Lung (tissue), 12 donors: ENCODE results near the gene RRP1B. TPM values are rescaled to one million over a fixed set of nuclear protein-coding genes. Genes with fewer than 3 reads are reported as not detected.

Experiments
- ATAC-seq: fragments of 200-7000 bp; cut with Tn5 transposase; one replicate; pipeline ENCODE4 v1.9.1; 2020; ENCODE audit warnings: moderate number of reproducible peaks; ENCODE audit not compliant: insufficient read depth, low FRiP score
- DNase-seq, 3 donors: peaks; one replicate each; pipeline ENCODE4 v3.0.0-alpha.2; 2013 to 2017
- H3K27ac ChIP-seq, 2 donors: one replicate each; pipeline ENCODE4 v1.5.1; 2013; ENCODE audit warnings: mild to moderate bottlenecking in 2 of 2, moderate library complexity in 2 of 2, control low read depth in 1 of 2, inconsistent platforms in 1 of 2, low read depth in 1 of 2, low read length in 1 of 2
- H3K27me3 ChIP-seq, 3 donors: one replicate each; pipeline ENCODE4 v1.5.1; 2013; ENCODE audit warnings: low read length in 2 of 3; ENCODE audit not compliant: control insufficient read depth in 3 of 3, insufficient read depth in 3 of 3
- H3K36me3 ChIP-seq, 4 donors: one replicate each; pipeline ENCODE4 v1.5.1; 2013; ENCODE audit warnings: low read length in 4 of 4, mild to moderate bottlenecking in 1 of 4, moderate library complexity in 1 of 4; ENCODE audit not compliant: control insufficient read depth in 4 of 4, insufficient read depth in 4 of 4
- H3K4me1 ChIP-seq, 5 donors: one replicate each; pipeline ENCODE4 v1.5.1; 2013; ENCODE audit warnings: low read length in 5 of 5, mild to moderate bottlenecking in 2 of 5, moderate library complexity in 1 of 5; ENCODE audit not compliant: control insufficient read depth in 5 of 5, insufficient read depth in 5 of 5
- H3K4me3 ChIP-seq: one replicate; pipeline ENCODE4 v1.5.1; 2013; ENCODE audit warnings: mild to moderate bottlenecking, control low read depth, moderate library complexity
- H3K9ac ChIP-seq, 2 donors: one replicate each; pipeline ENCODE4 v1.5.1; 2013; ENCODE audit warnings: low read length in 2 of 2, control low read depth in 1 of 2; ENCODE audit not compliant: insufficient read depth in 1 of 2
- H3K9me3 ChIP-seq, 4 donors: one replicate each; pipeline ENCODE4 v1.5.1; 2013; ENCODE audit warnings: low read length in 3 of 4, mild to moderate bottlenecking in 1 of 4, moderate library complexity in 1 of 4; ENCODE audit not compliant: control insufficient read depth in 4 of 4, insufficient read depth in 3 of 4
- WGBS, 2 donors: extraction: QIAGEN DNeasy Blood & Tissue Kit; methylation state at CpG; one replicate each; pipeline ENCODE4 v1.1.7; 2013; 5-methylcytosine and 5-hydroxymethylcytosine counted together
- polyA plus RNA-seq, 2 donors: library from polyadenylated mRNA; stranded (reverse); fragments of 200-250 nt; gene quantifications; one replicate each; pipeline ENCODE4 v1.2.1, GENCODE V29; 2013
- total RNA-seq, 2 donors: library from RNA; depleted of rRNA in 1 of 2; stranded (reverse); fragments of >200 nt in 1 of 2; gene quantifications; one replicate each; pipeline ENCODE4 v1.2.1, GENCODE V29; 2014 to 2021
- TF ChIP-seq, protein P1 (sequence below): IDR thresholded peaks from 2 replicates; pipeline ENCODE4 v1.5.1; 2012; ENCODE audit warnings: mild to moderate bottlenecking; ENCODE audit errors: control extremely low read depth, extremely low read depth
- donor health status: control.
- donor health status: control.
- donor health status: Bipolar disorder and iron deficiency.
- donor health status: healthy.
- donor health status: DM: yes; HTN: yes; CAD: no.

RRP1B gene
- total and polyA plus RNA-seq, 4 donors, result 6.4 to 18.1 (median 12.7) TPM

DNA sequence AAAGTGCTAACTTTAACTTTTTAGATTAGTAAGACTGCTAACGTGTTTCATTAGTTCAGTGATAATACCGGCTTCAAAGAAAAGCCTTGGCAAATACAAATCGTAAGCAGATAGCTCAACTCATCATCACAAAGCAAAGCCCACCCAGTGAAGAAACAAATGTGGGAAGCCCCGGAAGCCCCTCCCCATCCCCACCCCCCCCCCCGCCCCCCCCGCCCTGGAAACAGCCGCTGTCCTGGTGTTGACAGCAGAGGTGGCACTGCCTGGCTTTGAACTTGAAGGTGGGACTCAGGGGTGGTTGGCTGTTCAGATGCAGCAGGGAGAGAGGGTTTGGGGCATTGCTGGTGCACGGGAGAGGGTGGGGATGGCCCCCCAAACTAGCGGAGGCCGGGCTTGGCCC is 73.7 kb downstream of the RRP1B start:
- no peaks in the 10 kb centered on the region for H3K27me3 ChIP-seq
- peaks cover under 1 to 33% (median 11%) of the 10 kb centered on the region in 5 donors for H3K4me1 ChIP-seq
- no peaks in the 10 kb centered on the region for H3K9me3 ChIP-seq
- H3K4me3 ChIP-seq, result no peak overlapping the region
- H3K9ac ChIP-seq, result peak overlapping the region in 1 of 2 donors; percentile 2
- no peak for ATAC-seq
- no peak for DNase-seq
- 31 to 60% methylated on average over 10 of the region's 10 CpGs for WGBS, 2 donors
- TF ChIP-seq, protein P1, sequence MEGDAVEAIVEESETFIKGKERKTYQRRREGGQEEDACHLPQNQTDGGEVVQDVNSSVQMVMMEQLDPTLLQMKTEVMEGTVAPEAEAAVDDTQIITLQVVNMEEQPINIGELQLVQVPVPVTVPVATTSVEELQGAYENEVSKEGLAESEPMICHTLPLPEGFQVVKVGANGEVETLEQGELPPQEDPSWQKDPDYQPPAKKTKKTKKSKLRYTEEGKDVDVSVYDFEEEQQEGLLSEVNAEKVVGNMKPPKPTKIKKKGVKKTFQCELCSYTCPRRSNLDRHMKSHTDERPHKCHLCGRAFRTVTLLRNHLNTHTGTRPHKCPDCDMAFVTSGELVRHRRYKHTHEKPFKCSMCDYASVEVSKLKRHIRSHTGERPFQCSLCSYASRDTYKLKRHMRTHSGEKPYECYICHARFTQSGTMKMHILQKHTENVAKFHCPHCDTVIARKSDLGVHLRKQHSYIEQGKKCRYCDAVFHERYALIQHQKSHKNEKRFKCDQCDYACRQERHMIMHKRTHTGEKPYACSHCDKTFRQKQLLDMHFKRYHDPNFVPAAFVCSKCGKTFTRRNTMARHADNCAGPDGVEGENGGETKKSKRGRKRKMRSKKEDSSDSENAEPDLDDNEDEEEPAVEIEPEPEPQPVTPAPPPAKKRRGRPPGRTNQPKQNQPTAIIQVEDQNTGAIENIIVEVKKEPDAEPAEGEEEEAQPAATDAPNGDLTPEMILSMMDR, result no peak
- H3K36me3 ChIP-seq, result peaks cover 0 to 23% (median 0%) of the 10 kb centered on the region in 4 donors
- H3K27ac ChIP-seq, result peak overlapping the region in 1 of 2 donors; percentile 2

DNA sequence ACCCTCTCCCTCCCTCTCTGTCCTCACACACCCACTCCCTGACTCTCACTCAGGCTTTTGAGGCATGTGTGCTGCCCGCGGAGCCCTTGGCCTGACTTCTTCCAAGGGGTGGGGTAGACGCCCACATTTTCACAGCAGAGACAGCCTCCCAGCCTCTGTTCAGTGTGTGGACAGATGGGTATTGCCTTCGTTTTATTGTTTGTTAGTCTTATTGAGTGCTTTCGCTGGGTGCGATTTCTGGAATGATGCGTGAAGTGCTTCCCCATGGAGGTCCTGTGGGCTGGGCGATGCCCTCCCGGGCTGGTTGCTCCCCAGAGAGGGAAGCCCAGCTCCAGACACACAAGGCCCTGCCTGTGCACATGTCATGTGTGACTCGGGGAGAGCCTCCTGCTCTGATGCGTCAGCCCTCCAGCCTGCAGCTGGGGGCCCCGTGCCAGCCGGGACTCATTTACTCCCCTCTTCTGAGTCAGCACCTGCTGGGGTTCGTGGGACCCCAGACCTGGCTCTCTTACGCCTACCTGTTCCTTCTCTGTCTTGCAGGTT is 74.2 kb downstream of the RRP1B start:
- peak overlapping the region in 1 of 2 donors; percentile 82 for H3K27ac ChIP-seq
- H3K4me1 ChIP-seq, result peaks cover 0 to 28% (median 10%) of the 10 kb centered on the region in 5 donors
- H3K9me3 ChIP-seq, result no peaks in the 10 kb centered on the region
- 64 to 67% methylated on average over 15 of the region's 15 CpGs for WGBS, 2 donors
- H3K36me3 ChIP-seq, result peaks cover 0 to 25% (median 0%) of the 10 kb centered on the region in 4 donors
- TF ChIP-seq, protein P1, result no peak
- DNase-seq, result no peak
- no peak overlapping the region for H3K4me3 ChIP-seq
- H3K9ac ChIP-seq, result peak overlapping the region in 1 of 2 donors; percentile 2
- no peaks in the 10 kb centered on the region for H3K27me3 ChIP-seq
- no peak for ATAC-seq

DNA sequence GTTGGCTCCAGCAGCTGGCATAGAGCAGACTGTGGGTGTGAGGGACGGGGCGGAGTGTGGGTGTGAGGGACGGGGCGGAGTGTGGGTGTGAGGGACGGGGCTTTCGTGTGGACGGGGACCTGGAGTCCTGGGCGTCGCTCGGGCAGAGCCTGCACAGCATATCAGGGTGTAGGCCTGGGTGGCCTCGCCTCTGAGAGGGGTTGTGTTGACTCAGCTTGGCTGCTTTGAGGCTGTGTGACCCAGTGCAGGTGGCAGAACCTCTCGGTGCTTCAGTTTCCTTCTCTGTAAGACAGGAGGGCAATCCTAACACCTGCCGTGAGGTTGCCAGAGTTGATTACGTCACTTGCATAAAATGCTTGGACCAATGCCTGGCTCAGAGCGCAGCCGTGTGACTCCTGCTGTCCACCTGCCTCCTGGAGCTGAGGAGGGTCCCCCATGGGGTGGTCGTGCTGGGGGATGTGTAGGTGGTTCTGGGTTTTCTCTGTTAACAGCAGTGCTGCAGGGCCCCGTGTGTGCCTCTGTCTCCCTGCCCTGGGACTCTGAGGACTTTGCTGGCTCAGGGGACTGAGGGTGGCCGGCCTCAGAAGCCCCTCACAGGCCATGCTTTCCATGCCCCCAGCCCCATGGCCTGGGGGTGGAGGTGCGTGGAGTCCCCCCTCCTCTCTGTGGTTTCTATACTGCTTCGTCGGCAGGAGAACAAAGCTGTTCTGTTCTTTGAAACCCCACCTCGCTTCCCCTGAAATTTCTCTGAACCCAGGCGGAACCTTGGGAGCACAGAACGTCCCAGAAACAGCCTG is 75.0 kb downstream of the RRP1B start:
- H3K9ac ChIP-seq, result no peak overlapping the region

More for the DNA sequence above, 75.0 kb downstream of the RRP1B start:
- Histone ChIP-seq H3K4me3 (no peak overlapping the region), H3K27me3 (no peaks in the 10 kb centered on the region), H3K9me3 (no peaks in the 10 kb centered on the region), H3K27ac (peak overlapping the region in 1 of 2 donors; percentile 82), H3K36me3 (peaks cover 0 to 25% (median 0%) of the 10 kb centered on the region in 4 donors), H3K4me1 (peaks cover 0 to 25% (median 6%) of the 10 kb centered on the region in 5 donors)
- TF ChIP-seq, protein P1, result no peak
- DNase-seq (no peak), ATAC-seq (peak; percentile 11)
- 63 to 68% methylated on average over 25 of the region's 25 CpGs for WGBS, 2 donors
